Measurements from ENCODE around the gene OR51B6. TPM values are rescaled to one million over a fixed set of nuclear protein-coding genes. Genes with fewer than 3 reads are reported as not detected.

OR51B6 gene
- total and polyA plus RNA-seq, 9 of the 15 experiments (the other 6 are each of a cell fraction or from before 2014, with no cell fraction given) = 0.06 to 0.97 TPM; not detected in 7

DNA sequence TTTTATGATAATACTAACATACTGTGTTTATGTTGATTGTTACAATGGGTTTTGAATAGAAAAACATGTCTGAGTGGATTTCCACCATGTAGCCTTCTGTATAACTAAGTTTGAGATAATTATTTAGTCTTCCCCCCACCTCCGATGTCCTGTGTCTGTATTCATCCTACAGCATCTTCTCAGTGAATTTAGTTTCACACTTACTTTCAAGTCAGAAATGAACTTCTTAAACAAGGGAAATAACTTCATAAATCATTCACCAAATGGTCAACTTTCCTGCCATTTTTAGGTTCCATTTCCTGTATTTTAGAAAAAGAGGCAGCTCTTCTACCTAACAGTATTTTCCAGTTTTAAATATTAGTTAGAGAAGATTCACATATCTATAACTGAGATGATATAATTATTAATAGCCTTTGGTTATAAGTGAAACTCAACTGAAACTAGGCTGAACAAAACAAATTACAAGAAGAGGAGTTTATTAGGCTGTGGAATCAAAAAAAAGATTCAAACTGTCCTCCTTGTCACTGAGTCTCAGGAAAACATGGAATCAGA is 11.5 kb upstream of the OR51B6 start:
- Histone ChIP-seq H3K4me3 (no peak overlapping the region), H3K79me2 (ENCODE audit: control insufficient read depth, insufficient read depth, low read length) (no peaks in the 10 kb centered on the region; the same call in 2 of the 3 replicates), H3K27ac (ENCODE audit: extremely low read depth, low read depth, low read length) (no peak overlapping the region), H3K27me3 (ENCODE audit: control insufficient read depth in 2 of 2, insufficient read depth in 2 of 2, low read length in 2 of 2) (no peaks in the 10 kb centered on the region), H3K9me3 (replicated peaks; ENCODE audit: control insufficient read depth, insufficient read depth, low read depth, low read length) (no peaks in the 10 kb centered on the region), H3K36me3 (ENCODE audit: control insufficient read depth, insufficient read depth, low read length) (peaks cover 71% of the 10 kb centered on the region), H3K9me1 (ENCODE audit: control insufficient read depth, insufficient read depth, low read length) (no peaks in the 10 kb centered on the region), H2AFZ (ENCODE audit: low read depth, low read length) (no peak overlapping the region), H4K20me1 (replicated peaks; ENCODE audit: control insufficient read depth, insufficient read depth, low read length) (no peaks in the 10 kb centered on the region), H3K9ac (ENCODE audit: insufficient read depth in 1 of 2, low read depth in 2 of 2, low read length in 2 of 2) (no peak overlapping the region), H3K4me2 (ENCODE audit: insufficient read depth, low read length) (no peak overlapping the region), H3K4me1 (replicated peaks in 1 of 2; ENCODE audit: control insufficient read depth in 2 of 2, insufficient read depth in 2 of 2, low read length in 2 of 2) (peaks cover 0 to 20% of the 10 kb centered on the region in 2 experiments; a peak in 2 of 5 replicates)
- intact Hi-C loops (cut with micrococcal nuclease) = no loop called here
- ATAC-seq (no peak), FAIRE-seq (no peak), DNase-seq (ENCODE audit: extremely low read depth in 1 of 4, low spot score in 3 of 4) (no peak)
- in situ Hi-C loops (cut with MboI) = no loop called here
- ChIA-PET POLR2A (no interaction called here), CTCF (ENCODE audit: low intra/inter-chr PET ratio) (no interaction called here)
- no TSS peak for BruUV-seq (replicated peaks)
- WGBS (ENCODE audit: insufficient coverage, low coverage, missing lambda C conversion rate) = 100% methylated on average over 1 of the region's 1 CpG
- TF ChIP-seq ZBTB33 (CRISPR knock-in tag; IDR thresholded peaks at IDR 0.05) (no peak), TEAD1 (CRISPR knock-in tag; IDR thresholded peaks at IDR 0.05) (no peak), NFXL1 (CRISPR knock-in tag; IDR thresholded peaks at IDR 0.05) (no peak), ETV5 (CRISPR knock-in tag; IDR thresholded peaks at IDR 0.05; ENCODE audit: low read depth) (no peak), NEUROD1 (IDR thresholded peaks at IDR 0.05; ENCODE audit: borderline replicate concordance, low read depth, low read length, partially characterized antibody) (no peak), RB1 (IDR thresholded peaks at IDR 0.05; ENCODE audit: low read depth) (no peak), AFF1 (IDR thresholded peaks at IDR 0.05; ENCODE audit: low read depth in 1 of 2, partially characterized antibody in 2 of 2) (no peak), PHF21A (IDR thresholded peaks at IDR 0.05; ENCODE audit: borderline replicate concordance, low read depth) (no peak), ARID3B (CRISPR knock-in tag; IDR thresholded peaks at IDR 0.05; ENCODE audit: borderline replicate concordance) (no peak), ZNF23 (CRISPR knock-in tag; IDR thresholded peaks at IDR 0.05) (no peak)
- TF ChIP-seq, protein P1, sequence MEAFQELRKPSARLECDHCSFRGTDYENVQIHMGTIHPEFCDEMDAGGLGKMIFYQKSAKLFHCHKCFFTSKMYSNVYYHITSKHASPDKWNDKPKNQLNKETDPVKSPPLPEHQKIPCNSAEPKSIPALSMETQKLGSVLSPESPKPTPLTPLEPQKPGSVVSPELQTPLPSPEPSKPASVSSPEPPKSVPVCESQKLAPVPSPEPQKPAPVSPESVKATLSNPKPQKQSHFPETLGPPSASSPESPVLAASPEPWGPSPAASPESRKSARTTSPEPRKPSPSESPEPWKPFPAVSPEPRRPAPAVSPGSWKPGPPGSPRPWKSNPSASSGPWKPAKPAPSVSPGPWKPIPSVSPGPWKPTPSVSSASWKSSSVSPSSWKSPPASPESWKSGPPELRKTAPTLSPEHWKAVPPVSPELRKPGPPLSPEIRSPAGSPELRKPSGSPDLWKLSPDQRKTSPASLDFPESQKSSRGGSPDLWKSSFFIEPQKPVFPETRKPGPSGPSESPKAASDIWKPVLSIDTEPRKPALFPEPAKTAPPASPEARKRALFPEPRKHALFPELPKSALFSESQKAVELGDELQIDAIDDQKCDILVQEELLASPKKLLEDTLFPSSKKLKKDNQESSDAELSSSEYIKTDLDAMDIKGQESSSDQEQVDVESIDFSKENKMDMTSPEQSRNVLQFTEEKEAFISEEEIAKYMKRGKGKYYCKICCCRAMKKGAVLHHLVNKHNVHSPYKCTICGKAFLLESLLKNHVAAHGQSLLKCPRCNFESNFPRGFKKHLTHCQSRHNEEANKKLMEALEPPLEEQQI (IDR thresholded peaks at IDR 0.05) = no peak

Data from K562 (cell line).